Right lobe of liver (tissue), 4 donors: ENCODE results near the gene HMG20B.

Experiments
- CTCF ChIP-seq, 4 donors: fragments of 200-600 bp in 3 of 4; fragments of 450-650 bp in 1 of 4; IDR thresholded peaks; one replicate each; pipeline versions ENCODE4 v1.5.1 to v1.8.0; 2016 to 2022; ENCODE audit warnings: antibody characterized with exemption in 4 of 4, mild to moderate bottlenecking in 2 of 4
- POLR2A ChIP-seq: fragments of 450-650 bp; IDR thresholded peaks from one replicate; pipeline ENCODE4 v1.6.1; 2017; ENCODE audit warnings: antibody characterized with exemption, mild to moderate bottlenecking
- donor health status: DM: no; HTN: no; CAD: no.
- donor health status: DM: no; HTN: no; CAD: no.
- donor health status: DM: no; HTN: yes; CAD: no.

- TF ChIP-seq CTCF (IDR thresholded peaks at IDR 0.05): no peak
- no peak for TF ChIP-seq POLR2A
Measured at GRCh38 chr19:3524078-3524842, 48.5 kb upstream of the HMG20B start.
